Tibial nerve (tissue), 4 donors: ENCODE results near the gene ZNF362. TPM values are rescaled to one million over a fixed set of nuclear protein-coding genes. Genes with fewer than 3 reads are reported as not detected.

Experiments used
- DNase-seq, 2 donors: peaks; one replicate each; pipeline ENCODE4 v3.0.0-alpha.2; 2019; ENCODE audit warnings: low spot score in 2 of 2
- H3K27ac ChIP-seq, 4 donors: fragments of 200-600 bp; sonication (generic) in 3 of 4; one replicate each; pipeline ENCODE4 v1.5.1; 2017 to 2019; ENCODE audit warnings: mild to moderate bottlenecking in 1 of 4
- H3K27me3 ChIP-seq, 2 donors: fragments of 200-600 bp; sonication (generic) in 1 of 2; one replicate each; pipeline versions ENCODE4 v1.5.1 to v1.6.0; 2017 to 2019
- H3K36me3 ChIP-seq, 3 donors: fragments of 200-600 bp; sonication (generic); one replicate each; pipeline ENCODE4 v1.5.1; 2018 to 2019
- H3K4me1 ChIP-seq, 4 donors: fragments of 200-600 bp; sonication (generic) in 3 of 4; one replicate each; pipeline ENCODE4 v1.5.1; 2017 to 2019
- H3K4me3 ChIP-seq, 4 donors: fragments of 200-600 bp; sonication (generic) in 3 of 4; one replicate each; pipeline ENCODE4 v1.5.1; 2017 to 2019; ENCODE audit warnings: mild to moderate bottlenecking in 1 of 4, moderate library complexity in 1 of 4
- H3K9me3 ChIP-seq, 4 donors: fragments of 200-600 bp; sonication (generic) in 3 of 4; one replicate each; pipeline ENCODE4 v1.5.1; 2017 to 2019
- CTCF ChIP-seq, 5 experiments: fragments of 200-600 bp in 3 of 5; fragments of 450-650 bp in 2 of 5; sonication (generic) in 3 of 5; IDR thresholded peaks; one replicate each; pipeline ENCODE4 v1.5.1; 2016 to 2019; ENCODE audit warnings: antibody characterized with exemption in 5 of 5, mild to moderate bottlenecking in 3 of 5, moderate library complexity in 2 of 5
- EP300 ChIP-seq, 2 donors: sonication (generic); formaldehyde crosslinking; IDR thresholded peaks; one replicate each; pipeline ENCODE4 v1.6.1; 2017; ENCODE audit warnings: antibody characterized with exemption in 2 of 2, mild to moderate bottlenecking in 1 of 2
- POLR2A ChIP-seq, 2 donors: fragments of 450-650 bp; IDR thresholded peaks; one replicate each; pipeline ENCODE4 v1.6.1; 2017; ENCODE audit warnings: antibody characterized with exemption in 2 of 2, mild to moderate bottlenecking in 2 of 2, moderate library complexity in 2 of 2
- WGBS, 2 donors: methylation state at CpG; one replicate each; pipeline ENCODE4 v1.1.5; 2018; 5-methylcytosine and 5-hydroxymethylcytosine counted together
- total RNA-seq, 4 donors: library from RNA; depleted of rRNA; stranded (reverse); fragments of >200 nt; gene quantifications; one replicate each; pipeline ENCODE4 v1.1.0, GENCODE V29; 2016

Gene ZNF362
- total RNA-seq, 4 donors from 2014 or later = 14.7 to 21.8 (median 17.3) TPM

DNA sequence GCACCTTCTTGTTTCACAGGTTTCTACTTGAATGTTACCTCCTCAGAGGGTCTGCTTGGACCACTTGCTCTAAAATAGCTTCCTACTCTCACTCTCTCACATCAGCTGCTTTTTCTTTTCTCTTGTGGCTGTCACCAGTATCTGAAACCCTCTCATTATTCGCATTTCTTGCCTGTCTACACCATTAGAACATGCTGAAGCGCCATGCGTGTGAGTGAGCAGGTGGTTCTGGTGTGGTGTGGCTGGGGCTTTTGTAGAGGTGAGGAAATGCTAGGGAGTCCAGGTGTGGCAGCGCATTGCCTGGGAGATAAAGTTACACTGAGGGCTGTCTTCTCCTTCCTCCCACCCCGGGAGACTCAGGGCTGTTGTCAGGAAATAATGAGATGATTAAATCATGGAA lies 4.1 kb downstream of the ZNF362 start:
- H3K36me3 ChIP-seq = peaks cover 0 to 3% (median 0%) of the 10 kb centered on the region in 3 donors

DNA sequence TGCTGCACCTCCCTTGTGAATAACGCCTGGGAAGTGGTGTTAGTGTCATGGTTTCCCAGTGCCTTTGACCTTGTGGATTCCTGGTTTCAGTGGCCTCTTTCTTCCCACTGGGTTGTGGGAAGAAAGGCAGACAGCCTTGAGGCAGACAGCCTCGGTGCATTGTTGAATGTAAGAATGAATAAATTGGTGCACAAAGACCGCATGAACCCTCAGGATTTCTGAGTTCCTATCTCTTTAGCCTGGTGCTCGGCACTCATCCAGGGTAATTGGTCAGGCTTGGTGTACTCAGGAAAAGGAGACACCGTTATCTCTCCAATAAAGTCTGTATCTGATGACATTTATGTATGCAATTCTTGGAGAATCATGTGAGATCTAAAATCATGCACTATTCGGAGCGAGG lies 5.1 kb downstream of the ZNF362 start:
- no peak for DNase-seq
- TF ChIP-seq POLR2A (IDR thresholded peaks at IDR 0.05) = no peak
- TF ChIP-seq CTCF (IDR thresholded peaks at IDR 0.05) = no peak
- TF ChIP-seq EP300 (IDR thresholded peaks at IDR 0.05) = no peak
- H3K4me1 ChIP-seq = peaks cover 0 to 81% (median 40%) of the 10 kb centered on the region in 4 donors
- H3K9me3 ChIP-seq = no peaks in the 10 kb centered on the region
- H3K4me3 ChIP-seq = no peak overlapping the region
- H3K27ac ChIP-seq = peak overlapping the region in 2 of 4 donors; percentile 14 to 32
- WGBS, 2 donors = 22 to 36% methylated on average over 7 of the region's 7 CpGs
- no peaks in the 10 kb centered on the region for H3K27me3 ChIP-seq
- peaks cover 0 to 3% (median 0%) of the 10 kb centered on the region in 3 donors for H3K36me3 ChIP-seq

More for the DNA sequence above, 4.1 kb downstream of the ZNF362 start:
- peaks cover 0 to 72% (median 40%) of the 10 kb centered on the region in 4 donors for H3K4me1 ChIP-seq
- no peaks in the 10 kb centered on the region for H3K27me3 ChIP-seq
- no peaks in the 10 kb centered on the region for H3K9me3 ChIP-seq
- no peak for DNase-seq
- H3K27ac ChIP-seq = peak overlapping the region in 1 of 4 donors; percentile 38
- WGBS, 2 donors = 75% methylated on average over 5 of the region's 5 CpGs
- no peak overlapping the region for H3K4me3 ChIP-seq
- no peak for TF ChIP-seq CTCF (IDR thresholded peaks at IDR 0.05)
- no peak for TF ChIP-seq EP300 (IDR thresholded peaks at IDR 0.05)
- TF ChIP-seq POLR2A (IDR thresholded peaks at IDR 0.05) = no peak

- peak overlapping the region in 2 of 4 donors; percentile 13 to 22 for H3K27ac ChIP-seq
- DNase-seq = no peak
- peaks cover 0 to 86% (median 32%) of the 10 kb centered on the region in 4 donors for H3K4me1 ChIP-seq
- H3K9me3 ChIP-seq = no peaks in the 10 kb centered on the region
- peaks cover 0 to 3% (median 0%) of the 10 kb centered on the region in 3 donors for H3K36me3 ChIP-seq
- TF ChIP-seq POLR2A (IDR thresholded peaks at IDR 0.05) = no peak
- TF ChIP-seq EP300 (IDR thresholded peaks at IDR 0.05) = no peak
- TF ChIP-seq CTCF (IDR thresholded peaks at IDR 0.05) = no peak
- WGBS, 2 donors = 71 to 73% methylated on average over 4 to 5 of the region's 5 CpGs
- no peak overlapping the region for H3K4me3 ChIP-seq
- H3K27me3 ChIP-seq = no peaks in the 10 kb centered on the region
These were observed 7.7 kb downstream of the ZNF362 start for GRCh38 chr1:33263890-33264504.

DNA sequence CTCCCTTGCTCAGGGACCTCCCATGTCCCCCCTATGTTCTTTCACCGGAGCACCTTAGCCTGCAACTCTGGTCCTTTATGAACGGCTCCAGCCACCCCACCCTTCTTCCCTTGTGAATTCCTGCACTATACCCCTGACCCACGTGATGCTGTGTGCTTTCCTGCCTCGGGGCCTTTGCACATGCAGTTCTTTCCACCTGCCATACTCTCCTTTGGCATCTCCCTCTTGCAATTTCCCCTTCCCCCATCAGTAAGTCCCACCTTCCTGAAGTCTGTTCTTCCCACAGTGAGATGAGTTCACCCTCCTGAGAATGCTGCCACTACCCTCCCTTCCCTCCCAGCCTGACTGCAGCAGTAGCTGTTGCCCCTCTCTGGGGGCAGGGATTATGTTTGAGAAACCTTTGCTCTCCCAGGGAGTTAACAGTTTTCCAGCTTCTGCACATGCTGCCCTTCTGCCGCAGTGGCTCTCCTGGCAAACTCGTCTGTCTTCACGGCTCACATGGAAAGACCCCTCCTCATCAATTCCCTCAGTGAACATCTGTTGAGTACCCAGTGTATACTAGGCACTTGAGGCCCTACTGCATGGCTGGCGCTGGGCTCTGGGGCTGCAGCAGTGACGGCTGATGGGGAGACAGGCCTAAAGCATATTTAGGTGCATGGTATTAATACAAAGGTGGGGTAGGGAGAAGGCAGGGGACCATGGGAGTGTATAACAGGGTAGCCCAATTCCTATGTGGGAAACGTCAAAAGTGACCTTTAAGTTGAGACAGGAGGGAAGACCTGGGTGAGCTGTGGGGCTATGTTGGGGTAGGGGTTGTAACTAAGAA lies 9.7 kb downstream of the ZNF362 start:
- WGBS, 2 donors = 78% methylated on average over 10 of the region's 10 CpGs
- Histone ChIP-seq H3K36me3 (peaks cover 0 to 13% (median 3%) of the 10 kb centered on the region in 3 donors), H3K27ac (no peak overlapping the region), H3K4me3 (no peak overlapping the region), H3K9me3 (no peaks in the 10 kb centered on the region), H3K27me3 (no peaks in the 10 kb centered on the region), H3K4me1 (peaks cover 0 to 86% (median 25%) of the 10 kb centered on the region in 4 donors)
- TF ChIP-seq EP300 (IDR thresholded peaks at IDR 0.05) (no peak), CTCF (IDR thresholded peaks at IDR 0.05) (no peak), POLR2A (IDR thresholded peaks at IDR 0.05) (no peak)
- DNase-seq = no peak

- Histone ChIP-seq H3K4me1 (peaks cover 0 to 86% (median 19%) of the 10 kb centered on the region in 4 donors), H3K27me3 (no peaks in the 10 kb centered on the region), H3K4me3 (no peak overlapping the region), H3K27ac (no peak overlapping the region), H3K36me3 (peaks cover 0 to 17% (median 3%) of the 10 kb centered on the region in 3 donors), H3K9me3 (no peaks in the 10 kb centered on the region)
- no peak for DNase-seq
- 82 to 88% methylated on average over 6 of the region's 6 CpGs for WGBS, 2 donors
- TF ChIP-seq POLR2A (IDR thresholded peaks at IDR 0.05) (no peak), EP300 (IDR thresholded peaks at IDR 0.05) (no peak), CTCF (IDR thresholded peaks at IDR 0.05) (no peak)
These were observed 10.5 kb downstream of the ZNF362 start for GRCh38 chr1:33266766-33267165.
